ENCODE data around the gene BYSL.
A peak's percentile ranks its signal among the peaks of the same experiment; 100 is the strongest.

Gene BYSL

DNA sequence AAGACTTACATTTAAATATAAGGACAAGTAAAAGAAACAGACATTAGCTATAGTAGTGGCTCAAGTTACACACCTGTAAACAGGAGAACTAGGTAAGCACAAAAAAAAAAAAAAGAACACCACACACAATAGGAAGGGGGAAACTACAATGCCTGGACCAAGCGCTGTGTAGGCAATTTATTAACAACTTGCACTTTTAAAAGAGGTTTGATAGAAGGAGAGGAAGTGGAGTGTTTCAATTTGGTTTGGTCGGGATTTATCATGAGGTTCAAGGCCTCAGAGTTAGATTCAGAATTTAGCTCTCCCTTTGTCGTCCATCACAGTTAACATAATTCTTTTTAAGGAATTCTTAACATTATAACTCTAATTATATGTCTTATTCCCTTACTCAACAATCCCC is 25.0 kb upstream of the BYSL start:
- Histone ChIP-seq H3K27me3 (ENCODE audit: insufficient read depth, poor library complexity, severe bottlenecking) (no peaks in the 10 kb centered on the region), H3K4me3 (replicated peaks; ENCODE audit: insufficient read depth, low read length) (peak overlapping the region; percentile 76), H3K27ac (replicated peaks) (peak overlapping the region; percentile 80)
- TF ChIP-seq SPI1 (IDR thresholded peaks at IDR 0.05; ENCODE audit: borderline replicate concordance, low read depth), result peak; percentile 51; the same call in 1 of the 2 replicates
- no peak for TF ChIP-seq REST (IDR thresholded peaks at IDR 0.05; ENCODE audit: insufficient replicate concordance, low read depth)
- no peak for DNase-seq (ENCODE audit: low read depth in 1 of 2, low spot score in 1 of 2)

GRCh38 chr6:41900861-41901260 is 20.4 kb upstream of the BYSL start:
- peak in 1 of 2 experiments; percentile 44 for DNase-seq (ENCODE audit: low read depth in 1 of 2, low spot score in 1 of 2)
- no peak for TF ChIP-seq GABPA (IDR thresholded peaks at IDR 0.05; ENCODE audit: low read depth)
- TF ChIP-seq SPI1 (IDR thresholded peaks at IDR 0.05; ENCODE audit: borderline replicate concordance, low read depth), result no peak
- TF ChIP-seq POLR2AphosphoS5 (IDR thresholded peaks at IDR 0.05; ENCODE audit: low read depth), result no peak
- no peak for TF ChIP-seq REST (IDR thresholded peaks at IDR 0.05; ENCODE audit: insufficient replicate concordance, low read depth)
- no peak for TF ChIP-seq CTCF (IDR thresholded peaks at IDR 0.05; ENCODE audit: insufficient read depth, low read length)
- H3K27ac ChIP-seq (replicated peaks), result peak overlapping the region; percentile 7; the same call in 1 of the 2 replicates
- H3K27me3 ChIP-seq (ENCODE audit: insufficient read depth, poor library complexity, severe bottlenecking), result no peaks in the 10 kb centered on the region
- H3K4me3 ChIP-seq (replicated peaks; ENCODE audit: insufficient read depth, low read length), result no peak overlapping the region

GRCh38 chr6:41901882-41902519 is 19.3 kb upstream of the BYSL start:
- peak in 1 of 2 experiments; percentile 46 for DNase-seq (ENCODE audit: low read depth in 1 of 2, low spot score in 1 of 2)
- Histone ChIP-seq H3K27me3 (ENCODE audit: insufficient read depth, poor library complexity, severe bottlenecking) (no peaks in the 10 kb centered on the region), H3K4me3 (replicated peaks; ENCODE audit: insufficient read depth, low read length) (no peak overlapping the region), H3K27ac (replicated peaks) (no peak overlapping the region)
- TF ChIP-seq POLR2AphosphoS5 (IDR thresholded peaks at IDR 0.05; ENCODE audit: low read depth) (no peak), REST (IDR thresholded peaks at IDR 0.05; ENCODE audit: insufficient replicate concordance, low read depth) (no peak), GABPA (IDR thresholded peaks at IDR 0.05; ENCODE audit: low read depth) (no peak), SPI1 (IDR thresholded peaks at IDR 0.05; ENCODE audit: borderline replicate concordance, low read depth) (no peak), CTCF (IDR thresholded peaks at IDR 0.05; ENCODE audit: insufficient read depth, low read length) (no peak)
